ENCODE results near the gene TNIP3.

Gene TNIP3

DNA sequence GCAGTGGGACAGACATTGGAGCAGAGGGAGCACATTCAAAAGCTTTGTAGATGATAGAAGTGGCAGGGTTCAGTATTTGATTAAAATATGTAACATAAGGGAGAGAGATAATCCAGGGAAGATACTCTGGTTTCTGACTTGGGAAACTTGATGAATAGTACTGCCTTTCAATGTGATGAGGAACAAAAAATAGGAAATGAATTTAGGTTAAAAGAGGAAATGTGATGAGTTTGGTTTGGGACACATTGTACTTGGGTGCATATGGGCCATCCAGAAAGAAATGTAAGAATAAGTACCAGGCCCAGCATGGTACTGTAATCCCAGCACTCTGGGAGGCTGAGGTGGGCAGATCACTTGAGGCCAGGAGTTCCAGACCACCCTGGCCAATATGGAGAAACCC, 70.9 kb downstream of the TNIP3 start:
- no peak for DNase-seq (ENCODE audit: low read depth in 2 of 3, low spot score in 2 of 3)

DNA sequence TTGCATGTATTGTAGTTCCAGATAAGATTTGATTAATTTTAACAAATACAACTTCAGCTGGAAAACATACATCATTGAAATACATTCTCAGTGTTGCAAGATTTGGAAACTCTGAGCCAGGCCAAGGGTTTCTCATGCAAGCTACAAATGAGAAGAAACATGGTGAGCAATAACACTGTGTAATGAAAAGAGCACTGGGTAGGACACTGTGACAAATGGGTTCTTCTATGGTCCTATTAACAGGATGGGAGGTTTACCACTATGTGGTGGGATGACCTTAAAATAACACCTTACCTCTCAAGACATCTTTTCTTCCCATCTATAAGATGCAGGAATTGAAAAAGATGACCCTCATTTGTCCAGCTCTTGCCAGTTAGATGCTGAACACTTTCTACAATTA, 72.2 kb downstream of the TNIP3 start:
- no peak for DNase-seq (ENCODE audit: low read depth in 2 of 3, low spot score in 2 of 3)

DNA sequence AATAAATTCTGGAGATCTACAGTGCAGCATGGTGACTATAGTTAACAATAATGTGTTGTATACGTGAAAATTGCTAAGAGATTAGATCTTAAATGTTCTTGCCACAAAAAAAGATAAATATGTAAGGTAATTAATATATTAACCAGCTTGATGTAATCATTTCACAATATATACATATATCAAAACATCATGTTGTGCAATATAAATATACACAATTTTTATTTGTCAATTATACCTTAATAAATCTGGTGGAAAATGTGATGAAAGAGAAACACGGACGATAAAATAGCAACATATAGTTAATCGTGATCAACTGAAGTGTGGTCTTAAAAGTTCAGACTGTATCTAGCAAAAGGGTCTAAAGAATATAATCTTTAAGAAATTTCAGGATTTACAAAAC, 75.3 kb downstream of the TNIP3 start:
- DNase-seq (ENCODE audit: low read depth in 2 of 3, low spot score in 2 of 3): no peak

Measured in activated CD8-positive, alpha-beta memory T cell treated with anti-CD3 and anti-CD28 coated beads for 48 hours (primary cell).